Right atrium auricular region (tissue), 2 donors: ENCODE measurements around the gene NRN1L. TPM values are rescaled to one million over a fixed set of nuclear protein-coding genes. Genes with fewer than 3 reads are reported as not detected.

Experiments used
- DNase-seq: peaks from one replicate; pipeline ENCODE4 v3.0.0-alpha.2; 2019; ENCODE audit warnings: low spot score
- H3K27ac ChIP-seq, 2 donors: fragments of 200-600 bp; sonication (generic); 1 replicate in 1 of 2; 2 replicates in 1 of 2; pipeline ENCODE4 v1.5.1; 2016 to 2019
- H3K27me3 ChIP-seq, 2 donors: fragments of 200-600 bp; sonication (generic); one replicate each; pipeline versions ENCODE4 v1.5.1 to v1.6.0; 2017 to 2019
- H3K36me3 ChIP-seq: fragments of 200-600 bp; sonication (generic); one replicate; pipeline ENCODE4 v1.5.1; 2016
- H3K4me1 ChIP-seq, 2 donors: fragments of 200-600 bp; sonication (generic); one replicate each; pipeline versions ENCODE4 v1.5.1 to v1.6.0; 2017 to 2019
- H3K4me3 ChIP-seq, 2 donors: fragments of 200-600 bp; sonication (generic); 1 replicate in 1 of 2; 2 replicates in 1 of 2; pipeline ENCODE4 v1.5.1; 2017 to 2019; ENCODE audit warnings: mild to moderate bottlenecking in 1 of 2, moderate library complexity in 1 of 2
- H3K9me3 ChIP-seq, 2 donors: fragments of 200-600 bp; sonication (generic); one replicate each; pipeline ENCODE4 v1.5.1; 2019
- CTCF ChIP-seq, 2 donors: fragments of 200-600 bp; sonication (generic); IDR thresholded peaks; one replicate each; pipeline ENCODE4 v1.5.1; 2019; ENCODE audit warnings: antibody characterized with exemption in 2 of 2
- total RNA-seq, 2 donors: library from RNA; depleted of rRNA; stranded (reverse); fragments of >200 nt; gene quantifications; one replicate each; pipeline ENCODE4 v1.1.0, GENCODE V29; 2016

NRN1L gene
- total RNA-seq, 2 donors from 2014 or later = not detected

DNA sequence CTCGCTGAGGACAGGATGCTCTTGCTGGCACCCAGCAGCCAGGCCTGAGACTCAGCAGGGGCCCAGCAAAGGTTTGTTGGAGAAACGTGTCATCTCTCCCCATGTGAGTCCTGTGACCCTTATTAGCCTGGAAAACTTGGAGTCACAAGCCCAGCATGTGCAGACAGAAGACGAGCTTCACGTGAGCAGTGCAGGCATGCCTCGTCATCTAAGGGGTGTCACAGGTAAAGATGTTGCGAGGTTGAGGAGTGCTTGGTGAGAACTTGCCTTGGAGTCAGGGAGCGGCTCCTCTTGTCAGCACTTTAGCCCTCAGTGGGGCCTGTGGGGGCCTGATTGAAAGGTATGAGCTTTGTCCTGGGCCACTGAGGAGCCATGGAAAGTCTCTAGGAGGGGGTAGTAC, 49.1 kb downstream of the NRN1L start:
- no peaks in the 10 kb centered on the region for H3K27me3 ChIP-seq
- no peaks in the 10 kb centered on the region for H3K9me3 ChIP-seq
- H3K4me1 ChIP-seq = peaks cover 0 to 27% of the 10 kb centered on the region in 2 donors
- TF ChIP-seq CTCF (IDR thresholded peaks at IDR 0.05) = no peak
- H3K27ac ChIP-seq = no peak overlapping the region
- no peaks in the 10 kb centered on the region for H3K36me3 ChIP-seq
- no peak overlapping the region for H3K4me3 ChIP-seq
- DNase-seq = no peak

- DNase-seq = no peak
- peaks cover 6% of the 10 kb centered on the region for H3K36me3 ChIP-seq
- TF ChIP-seq CTCF (IDR thresholded peaks at IDR 0.05) = no peak
- H3K4me3 ChIP-seq = peak overlapping the region; percentile 66 to 81
- no peaks in the 10 kb centered on the region for H3K9me3 ChIP-seq
- peaks cover 0 to 27% of the 10 kb centered on the region in 2 donors for H3K4me1 ChIP-seq
- peak overlapping the region; percentile 87 to 88 for H3K27ac ChIP-seq
- no peaks in the 10 kb centered on the region for H3K27me3 ChIP-seq
These were observed 49.8 kb downstream of the NRN1L start for GRCh38 chr16:67934306-67935100.

DNA sequence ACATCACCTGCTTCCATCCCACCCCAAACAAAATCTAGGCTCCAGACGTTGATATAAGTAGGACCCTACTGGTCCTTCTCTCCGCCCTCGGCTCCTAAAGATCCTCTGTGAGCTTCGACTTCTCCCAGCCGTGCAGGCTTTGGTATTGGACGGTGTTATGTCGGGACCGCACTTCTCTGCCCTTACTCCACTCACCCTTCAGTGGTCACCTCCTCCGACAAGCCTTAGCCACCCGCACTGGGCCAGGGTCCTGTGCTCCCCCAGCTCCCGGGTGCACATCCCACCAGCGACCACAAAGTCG, 50.4 kb downstream of the NRN1L start:
- H3K4me3 ChIP-seq = peak overlapping the region; percentile 66 to 81
- no peaks in the 10 kb centered on the region for H3K9me3 ChIP-seq
- no peaks in the 10 kb centered on the region for H3K27me3 ChIP-seq
- H3K36me3 ChIP-seq = peaks cover 11% of the 10 kb centered on the region
- H3K4me1 ChIP-seq = peaks cover 0 to 27% of the 10 kb centered on the region in 2 donors
- no peak for TF ChIP-seq CTCF (IDR thresholded peaks at IDR 0.05)
- H3K27ac ChIP-seq = peak overlapping the region; percentile 87 to 88
- no peak for DNase-seq

GRCh38 chr16:67935402-67936123, 50.9 kb downstream of the NRN1L start:
- Histone ChIP-seq H3K9me3 (no peaks in the 10 kb centered on the region), H3K27me3 (no peaks in the 10 kb centered on the region), H3K4me3 (peak overlapping the region; percentile 66 to 81), H3K36me3 (peaks cover 16% of the 10 kb centered on the region), H3K27ac (peak overlapping the region; percentile 87 to 88), H3K4me1 (peaks cover 0 to 27% of the 10 kb centered on the region in 2 donors)
- TF ChIP-seq CTCF (IDR thresholded peaks at IDR 0.05) = no peak
- DNase-seq = peak; percentile 95

Other genes with a start within 250 kb of the NRN1L start
- under 1 TPM in 1 of 2 donors, not detected in 1; 0.47 TPM for gene CARMIL2, start 239.7 kb upstream of the NRN1L start, total RNA-seq
- gene ACD, start 224.6 kb upstream of the NRN1L start, total RNA-seq = 10 to 100 TPM in 1 of 2 donors, 1 to 10 TPM in 1; 7.0 to 10.8 TPM
- gene PARD6A, start 223.9 kb upstream of the NRN1L start, total RNA-seq = 1 to 10 TPM; 3.9 to 5.6 TPM
- gene ENKD1, start 218.1 kb upstream of the NRN1L start, total RNA-seq = 10 to 100 TPM in 1 of 2 donors, 1 to 10 TPM in 1; 9.2 to 12.3 TPM
- gene C16orf86, start 218.1 kb upstream of the NRN1L start, total RNA-seq = 1 to 10 TPM; 3.6 to 7.7 TPM
- 1 to 10 TPM; 7.1 to 9.2 TPM for gene GFOD2, start 165.6 kb upstream of the NRN1L start, total RNA-seq
- 1 to 10 TPM; 7.8 to 8.9 TPM for gene RANBP10, start 78.3 kb upstream of the NRN1L start, total RNA-seq
- under 1 TPM in 1 of 2 donors, not detected in 1; 0.55 TPM for gene TSNAXIP1, start 78.0 kb upstream of the NRN1L start, total RNA-seq
- 10 to 100 TPM; 42.5 to 59.4 TPM for gene THAP11, start 42.6 kb upstream of the NRN1L start, total RNA-seq
- 100 to 1,000 TPM in 1 of 2 donors, 10 to 100 TPM in 1; 44.6 to 132 TPM for gene NUTF2, start 38.0 kb upstream of the NRN1L start, total RNA-seq
- 10 to 100 TPM in 1 of 2 donors, 1 to 10 TPM in 1; 8.7 to 19.1 TPM for gene CENPT, start 37.2 kb upstream of the NRN1L start, total RNA-seq
- gene EDC4, start 11.8 kb upstream of the NRN1L start, total RNA-seq = 10 to 100 TPM; 21.2 to 39.5 TPM
- 10 to 100 TPM; 18.4 to 23.2 TPM for gene PSKH1, start 8.4 kb downstream of the NRN1L start, total RNA-seq
- under 1 TPM in 1 of 2 donors, not detected in 1; 0.59 TPM for gene CTRL, start 47.0 kb downstream of the NRN1L start, total RNA-seq
- 10 to 100 TPM; 37.3 to 38.4 TPM for gene PSMB10, start 52.0 kb downstream of the NRN1L start, total RNA-seq
- 10 to 100 TPM in 1 of 2 donors, 1 to 10 TPM in 1; 2.9 to 11.8 TPM for gene LCAT, start 59.2 kb downstream of the NRN1L start, total RNA-seq
- 10 to 100 TPM; 39.5 to 85.9 TPM for gene SLC12A4, start 83.8 kb downstream of the NRN1L start, total RNA-seq
- not detected for gene DPEP3, start 95.6 kb downstream of the NRN1L start, total RNA-seq
- gene DPEP2, start 114.6 kb downstream of the NRN1L start, total RNA-seq = 1 to 10 TPM in 1 of 2 donors, under 1 TPM in 1; 0.85 to 1.6 TPM
- gene DPEP2NB, start 131.0 kb downstream of the NRN1L start, total RNA-seq = not detected
- gene DDX28, start 138.3 kb downstream of the NRN1L start, total RNA-seq = 1 to 10 TPM; 4.3 to 4.8 TPM
- gene DUS2, start 138.4 kb downstream of the NRN1L start, total RNA-seq = 1 to 10 TPM; 4.5 to 4.9 TPM
- 10 to 100 TPM; 24.5 to 45.0 TPM for gene NFATC3, start 200.5 kb downstream of the NRN1L start, total RNA-seq